ENCODE results near the gene DTX1. TPM values are rescaled to one million over a fixed set of nuclear protein-coding genes. Genes with fewer than 3 reads are reported as not detected.

DTX1 gene
- total RNA-seq, 1 donor from 2014 or later, result 69.9 TPM

DNA sequence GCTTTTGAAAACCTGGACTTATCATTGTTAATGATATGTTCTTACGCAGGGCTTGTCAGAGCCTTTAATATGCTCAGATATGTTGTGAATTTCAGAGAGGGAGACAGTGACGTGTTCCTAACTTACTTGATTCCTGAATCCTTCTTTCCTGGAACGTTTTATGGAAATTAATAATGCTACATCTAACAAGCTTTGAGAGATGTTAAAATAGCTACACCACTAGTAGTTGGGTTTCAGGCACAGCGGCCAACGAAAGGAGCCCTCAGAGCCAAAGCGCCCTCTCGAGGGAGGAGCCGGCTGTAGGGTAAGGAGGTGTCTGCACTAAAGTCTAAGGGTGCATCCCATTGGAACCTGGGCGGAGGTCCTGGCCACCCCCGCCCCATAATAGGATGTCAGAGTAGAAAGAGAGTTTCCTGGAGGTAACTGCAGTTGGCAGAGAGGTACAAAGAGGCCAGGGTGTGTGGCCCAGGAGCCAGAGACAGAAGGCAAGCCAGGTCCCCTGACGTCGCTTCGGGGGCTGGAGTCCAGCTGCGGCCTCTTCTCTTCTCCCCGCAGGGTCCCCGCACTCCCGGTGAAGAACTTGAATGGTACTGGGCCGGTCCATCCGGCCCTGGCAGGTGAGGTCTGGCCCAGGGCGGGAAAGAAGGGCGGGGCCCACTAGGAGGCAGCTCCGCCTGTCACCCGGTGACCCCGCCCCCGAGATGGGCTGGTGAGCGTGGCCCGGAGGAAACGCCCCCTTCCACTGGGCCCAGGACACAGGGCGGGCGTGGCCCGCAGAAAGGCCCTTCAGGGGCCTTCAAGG lies 36.3 kb downstream of the DTX1 start:
- DNase-seq (ENCODE audit: low spot score), result no peak

DNA sequence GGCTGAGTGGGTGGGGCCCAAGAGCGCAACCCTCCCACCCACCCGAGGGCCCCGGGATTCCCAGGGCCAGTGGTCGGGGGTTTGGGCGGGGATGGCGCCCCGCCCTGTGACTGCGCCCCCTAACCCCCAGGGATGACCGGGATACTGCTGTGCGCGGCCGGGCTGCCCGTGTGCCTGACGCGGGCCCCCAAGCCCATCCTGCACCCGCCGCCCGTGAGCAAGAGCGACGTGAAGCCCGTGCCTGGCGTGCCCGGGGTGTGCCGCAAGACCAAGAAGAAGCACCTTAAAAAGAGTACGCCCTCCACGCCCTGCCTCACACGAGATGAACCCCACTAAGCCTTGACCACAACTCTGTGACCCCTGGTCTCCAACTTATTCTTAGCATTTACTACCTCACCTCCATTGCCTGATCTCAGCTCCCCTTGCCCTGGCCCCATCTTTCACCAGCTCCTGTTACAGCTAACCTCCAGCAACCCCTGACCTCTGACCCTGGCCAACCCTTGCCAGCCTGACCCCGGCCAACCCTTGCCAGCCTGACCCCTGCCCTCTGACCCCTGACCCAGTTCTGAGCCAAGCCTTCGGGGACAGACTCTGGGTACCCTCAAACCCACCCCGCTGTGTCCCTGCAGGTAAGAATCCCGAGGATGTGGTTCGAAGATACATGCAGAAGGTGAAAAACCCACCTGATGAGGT lies 37.0 kb downstream of the DTX1 start:
- no peak for DNase-seq (ENCODE audit: low spot score)

DNA sequence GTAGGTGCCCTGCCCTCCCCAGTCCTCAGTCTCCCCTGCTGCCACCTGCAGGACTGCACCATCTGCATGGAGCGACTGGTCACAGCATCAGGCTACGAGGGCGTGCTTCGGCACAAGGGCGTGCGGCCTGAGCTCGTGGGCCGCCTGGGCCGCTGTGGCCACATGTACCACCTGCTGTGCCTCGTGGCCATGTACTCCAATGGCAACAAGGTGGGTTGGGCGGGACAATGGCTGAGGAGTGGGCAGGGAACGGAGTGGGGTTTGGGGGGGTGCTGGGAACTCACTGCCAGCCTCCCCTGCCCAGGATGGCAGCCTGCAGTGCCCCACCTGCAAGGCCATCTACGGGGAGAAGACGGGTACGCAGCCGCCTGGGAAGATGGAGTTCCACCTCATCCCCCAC lies 38.2 kb downstream of the DTX1 start:
- DNase-seq (ENCODE audit: low spot score), result no peak

DNA sequence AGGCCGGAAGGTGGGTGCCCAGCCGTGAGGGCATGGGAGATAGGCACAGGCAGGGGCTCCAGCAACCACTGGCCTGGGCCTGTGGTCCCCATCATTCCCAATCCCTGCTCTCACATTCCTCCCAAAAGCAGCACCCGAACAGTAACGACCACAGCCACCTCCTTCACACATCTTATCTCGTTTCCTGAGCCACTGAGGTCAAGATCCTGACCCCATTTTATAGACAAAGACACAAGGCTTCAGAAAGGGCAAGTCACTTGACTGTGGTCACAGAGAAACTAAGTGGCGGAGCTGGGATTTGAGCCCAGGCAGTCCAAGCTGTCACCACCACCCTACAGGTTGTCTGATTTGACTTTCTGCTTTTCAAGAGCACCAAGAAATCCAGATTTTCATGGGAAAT lies 38.9 kb downstream of the DTX1 start:
- no peak for DNase-seq (ENCODE audit: low spot score)

DNA sequence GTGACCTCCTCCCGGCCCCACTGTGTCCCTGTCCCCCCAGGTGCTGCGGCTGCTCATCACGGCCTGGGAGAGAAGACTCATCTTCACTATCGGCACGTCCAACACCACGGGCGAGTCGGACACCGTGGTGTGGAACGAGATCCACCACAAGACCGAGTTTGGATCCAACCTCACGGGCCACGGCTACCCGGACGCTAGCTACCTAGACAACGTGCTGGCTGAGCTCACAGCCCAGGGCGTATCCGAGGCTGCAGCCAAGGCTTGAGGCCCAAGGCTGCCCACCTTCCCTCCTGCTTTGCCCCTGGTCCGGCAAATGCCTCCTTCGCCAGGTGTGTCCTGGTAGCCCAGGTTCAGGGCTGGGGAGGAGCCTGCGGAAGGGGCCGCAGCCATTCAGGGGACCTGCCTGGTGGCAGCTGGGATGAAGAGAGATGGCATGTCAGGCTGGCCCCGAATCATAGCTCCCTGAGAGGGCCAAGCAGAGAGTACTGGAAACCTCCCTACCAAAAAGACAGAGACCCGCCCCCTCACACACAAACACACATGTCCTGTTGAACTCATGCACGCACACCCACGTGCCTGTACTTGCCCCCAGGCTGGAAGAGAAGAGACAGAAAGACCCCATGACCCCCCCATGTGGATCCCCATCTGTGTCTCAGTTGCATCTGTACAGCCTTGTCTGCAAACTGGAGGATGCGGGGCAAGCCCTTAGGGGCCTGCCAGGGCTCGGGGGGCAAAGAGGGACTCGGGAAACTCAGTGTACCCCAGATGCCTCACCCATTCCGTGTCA lies 40.3 kb downstream of the DTX1 start:
- no peak for DNase-seq (ENCODE audit: low spot score)

DNA sequence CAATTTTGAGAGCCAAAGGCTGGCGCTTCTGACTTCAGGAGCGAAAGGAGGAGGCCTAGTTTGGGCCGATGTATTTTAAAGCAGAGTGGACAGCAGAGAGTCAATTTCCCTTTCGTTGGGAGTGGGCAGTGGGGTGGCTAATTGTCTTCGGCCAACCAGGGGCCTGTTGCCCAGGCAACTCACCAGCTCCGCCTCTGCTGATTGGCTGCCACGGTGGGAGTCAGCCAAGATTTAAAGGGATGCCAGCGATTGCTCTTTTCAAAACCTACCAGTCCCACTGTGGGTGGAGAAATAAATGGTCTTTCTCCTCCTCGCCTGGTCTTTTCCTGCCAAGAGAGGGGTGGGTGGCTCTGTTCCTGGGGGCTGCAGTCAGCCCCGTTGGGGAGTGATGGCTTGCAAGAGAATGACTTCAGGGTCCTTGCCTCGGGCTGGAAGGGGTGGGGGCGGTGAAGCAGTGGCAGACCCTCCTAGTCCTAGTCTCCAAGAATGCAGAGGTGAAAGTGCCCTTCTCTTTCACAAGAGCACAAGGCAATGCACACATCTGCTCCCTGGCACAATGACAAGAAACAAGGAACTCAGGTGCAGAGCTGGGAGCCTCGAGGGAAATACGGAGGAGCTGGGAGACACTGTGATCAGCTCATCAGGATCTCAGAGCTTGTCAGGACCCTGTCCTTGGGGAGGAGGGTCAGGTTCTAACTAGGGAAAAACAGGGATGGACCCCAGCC lies 41.3 kb downstream of the DTX1 start:
- no peak for DNase-seq (ENCODE audit: low spot score)

DNA sequence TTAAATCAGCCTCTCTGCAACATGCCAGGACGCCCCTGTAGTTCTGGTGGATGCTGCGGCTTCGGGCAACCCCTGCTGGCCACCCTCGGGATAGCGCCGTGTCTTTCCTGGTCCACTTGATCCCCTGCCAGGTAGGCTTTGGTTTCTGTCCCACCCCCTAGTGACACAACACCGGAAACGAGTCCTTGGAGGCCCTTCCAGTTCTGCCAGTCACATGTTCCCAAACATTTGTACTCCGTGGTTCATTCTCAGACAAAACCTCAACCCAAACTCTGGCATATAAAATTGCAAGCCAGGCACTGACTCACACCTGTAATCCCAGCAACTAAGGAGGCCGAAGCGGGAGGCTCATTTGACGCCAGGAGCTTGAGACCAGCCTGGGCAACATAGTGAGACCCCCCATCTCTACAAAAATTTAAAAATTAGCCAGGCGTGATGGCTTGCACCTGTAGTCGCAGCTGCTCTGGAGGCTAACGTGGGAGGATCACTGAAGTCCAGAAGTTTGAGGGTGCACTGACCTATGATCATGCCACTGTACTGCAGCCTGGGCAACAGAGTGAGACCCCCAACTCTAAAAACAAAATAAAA lies 42.0 kb downstream of the DTX1 start:
- no peak for DNase-seq (ENCODE audit: low spot score)

DNA sequence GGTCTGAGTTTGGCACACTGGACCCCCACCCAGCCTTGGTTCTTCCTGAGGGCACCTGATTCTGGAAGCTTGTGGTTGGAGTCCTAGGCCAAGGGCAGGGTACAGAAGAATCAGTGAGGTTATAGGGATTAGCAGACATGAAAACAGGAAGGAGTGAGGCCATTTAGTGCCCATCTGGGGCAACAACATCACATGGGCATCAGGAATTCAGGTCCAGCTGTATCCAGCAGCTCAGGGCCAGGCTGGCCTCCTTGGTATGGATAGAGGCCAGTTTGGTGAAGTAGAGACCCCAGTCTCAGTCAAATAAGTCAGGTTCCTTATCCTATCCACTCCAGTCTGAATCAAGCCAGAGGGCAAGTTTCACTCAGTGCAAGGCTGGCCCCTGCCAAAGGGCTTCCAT lies 42.8 kb downstream of the DTX1 start:
- DNase-seq (ENCODE audit: low spot score), result no peak

DNA sequence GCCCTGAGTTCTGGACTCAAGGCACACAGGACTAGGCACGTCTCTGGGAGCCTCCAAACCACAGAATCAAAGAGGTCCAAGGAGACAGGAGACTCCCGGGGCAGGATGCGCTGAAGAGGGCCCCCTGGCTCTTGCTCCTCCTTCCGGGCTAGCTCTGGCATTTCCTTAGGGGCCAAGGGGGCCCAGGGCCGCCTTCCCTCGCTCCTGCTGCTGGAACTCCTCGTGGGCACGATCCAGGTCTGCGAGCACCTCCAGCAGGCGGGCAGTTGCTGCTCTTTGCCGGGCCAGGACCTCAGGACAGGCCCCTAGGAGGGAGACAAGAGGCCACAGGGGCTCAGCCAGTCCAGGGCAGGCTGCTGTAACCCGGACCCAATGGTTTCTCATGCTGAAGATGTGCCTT lies 43.2 kb downstream of the DTX1 start:
- no peak for DNase-seq (ENCODE audit: low spot score)

DNA sequence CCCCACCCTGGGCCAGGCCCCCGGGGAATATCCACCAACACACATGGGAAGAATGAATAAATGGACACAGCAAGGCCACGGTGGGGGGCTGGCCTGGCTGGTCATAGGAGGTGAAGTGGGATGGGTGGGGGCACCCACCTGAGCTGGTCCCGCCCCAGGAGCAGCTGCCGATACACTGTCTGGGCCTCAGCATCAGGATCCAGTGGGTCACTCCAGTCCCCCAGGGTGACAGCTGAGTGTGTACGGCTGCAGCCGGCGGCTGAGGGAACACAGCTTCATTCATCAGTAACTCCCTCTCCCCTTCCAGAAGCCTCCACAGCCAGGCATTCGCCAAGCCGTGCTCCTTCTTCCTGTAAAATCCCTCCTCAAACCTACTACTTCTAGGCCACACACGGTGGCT lies 45.2 kb downstream of the DTX1 start:
- DNase-seq (ENCODE audit: low spot score), result no peak

DNA sequence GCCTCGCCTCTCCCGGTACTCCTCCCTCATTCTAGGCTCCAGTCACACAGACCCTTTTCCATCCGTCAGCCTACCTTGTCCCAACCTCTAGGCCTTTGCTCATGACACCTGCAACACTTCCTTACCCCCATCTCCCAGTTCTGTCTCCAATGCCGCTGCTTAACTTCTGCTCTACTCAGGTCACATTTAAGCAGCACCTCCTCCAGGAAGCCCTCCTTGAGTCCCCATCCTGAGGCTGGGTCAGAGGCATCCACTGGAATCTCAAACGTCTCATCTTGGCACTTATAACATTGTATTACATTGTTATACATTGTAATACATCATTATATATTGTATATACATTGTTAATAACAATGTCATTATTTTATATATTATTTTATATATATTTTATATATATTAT lies 46.3 kb downstream of the DTX1 start:
- DNase-seq (ENCODE audit: low spot score), result no peak

DNA sequence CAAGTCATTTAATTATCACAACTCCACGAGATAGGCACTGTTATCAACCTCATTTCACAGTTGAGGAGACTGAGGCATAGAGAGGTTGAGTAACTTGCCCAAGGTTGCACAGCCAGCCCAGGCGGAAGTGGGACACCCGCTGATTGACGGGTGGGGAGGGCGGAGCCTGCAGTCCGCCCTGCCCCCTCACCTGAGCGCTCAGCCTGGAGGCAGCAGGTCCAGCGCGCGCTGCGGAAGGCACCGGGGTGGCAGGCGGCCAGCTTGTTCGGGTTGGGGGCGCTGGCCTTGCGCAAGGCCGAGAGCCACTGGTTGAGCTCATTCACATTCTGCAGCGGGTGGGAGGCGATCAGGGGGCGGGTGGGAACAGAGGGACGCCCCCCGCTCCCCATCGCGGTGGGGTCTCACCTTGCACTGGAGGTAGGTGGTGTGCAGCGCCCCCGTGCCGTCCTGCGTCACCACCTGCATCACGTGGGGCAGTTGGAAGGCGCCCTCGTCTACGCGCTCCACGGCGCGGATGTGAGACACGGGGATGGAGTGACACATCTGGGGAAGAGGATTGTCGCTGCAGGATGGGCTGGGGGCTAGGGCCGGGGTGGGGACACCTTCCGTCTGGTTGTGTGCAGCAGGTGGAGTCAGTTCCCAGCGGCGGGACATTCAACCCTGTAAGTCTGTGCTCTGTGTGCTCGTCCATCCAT lies 47.4 kb downstream of the DTX1 start:
- no peak for DNase-seq (ENCODE audit: low spot score)

DNA sequence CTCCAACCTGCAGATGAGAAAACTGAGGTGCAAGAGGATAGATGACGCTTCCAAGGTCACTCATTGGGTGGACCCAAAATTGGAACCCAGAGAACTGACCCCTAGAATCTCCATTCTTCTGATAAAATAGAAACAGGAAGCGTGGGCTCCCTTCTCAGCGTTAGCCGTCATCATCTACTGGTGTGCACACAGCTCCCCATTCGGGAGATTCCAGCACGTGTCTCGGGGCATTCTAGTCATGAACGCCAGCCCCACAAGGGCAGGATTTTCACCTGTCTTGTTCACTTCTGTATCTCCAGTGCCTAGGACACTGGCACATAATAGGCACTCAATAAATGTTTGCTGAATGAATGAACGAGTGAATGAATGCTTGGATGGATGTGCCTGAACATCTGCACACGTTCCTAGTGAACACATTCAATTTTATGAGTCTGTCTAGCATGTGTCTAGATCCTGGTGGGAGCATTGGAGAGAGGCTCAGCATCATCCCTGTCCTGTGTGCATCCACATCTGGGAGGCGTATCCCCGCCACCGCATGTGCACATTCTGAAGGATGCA lies 48.5 kb downstream of the DTX1 start:
- DNase-seq (ENCODE audit: low spot score), result no peak

DNA sequence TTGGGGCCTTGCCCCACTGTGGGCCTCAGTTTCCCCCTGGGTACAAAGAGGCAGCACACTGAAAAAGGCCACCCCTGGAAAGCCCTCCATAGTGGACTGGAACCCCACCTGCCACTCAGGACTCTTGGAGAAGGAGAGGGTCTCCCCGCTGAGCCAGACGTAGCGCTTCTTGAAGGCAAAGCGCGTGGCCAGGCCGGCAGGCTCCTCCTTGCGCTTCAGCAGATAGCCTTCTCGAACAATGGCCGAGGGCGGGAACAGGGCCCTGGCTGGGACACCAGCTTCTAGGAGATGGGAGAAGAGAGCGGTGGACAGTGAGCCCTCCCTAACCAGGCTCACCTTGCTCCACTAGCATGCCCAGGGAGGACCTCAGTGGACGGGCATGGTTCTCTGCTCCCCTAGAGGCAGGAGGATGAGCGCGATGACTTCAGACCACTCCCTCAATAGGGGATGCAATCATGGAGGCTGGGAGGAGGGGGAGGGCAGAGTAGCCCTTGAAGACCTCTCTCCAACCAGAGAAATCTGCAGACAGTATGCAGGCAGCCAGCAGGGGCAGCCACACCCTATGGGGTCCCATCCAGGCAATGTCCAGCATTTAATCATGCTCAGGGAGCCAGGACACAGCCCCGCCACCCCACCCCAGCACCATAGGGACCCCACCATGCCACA lies 49.2 kb downstream of the DTX1 start:
- no peak for DNase-seq (ENCODE audit: low spot score)

DNA sequence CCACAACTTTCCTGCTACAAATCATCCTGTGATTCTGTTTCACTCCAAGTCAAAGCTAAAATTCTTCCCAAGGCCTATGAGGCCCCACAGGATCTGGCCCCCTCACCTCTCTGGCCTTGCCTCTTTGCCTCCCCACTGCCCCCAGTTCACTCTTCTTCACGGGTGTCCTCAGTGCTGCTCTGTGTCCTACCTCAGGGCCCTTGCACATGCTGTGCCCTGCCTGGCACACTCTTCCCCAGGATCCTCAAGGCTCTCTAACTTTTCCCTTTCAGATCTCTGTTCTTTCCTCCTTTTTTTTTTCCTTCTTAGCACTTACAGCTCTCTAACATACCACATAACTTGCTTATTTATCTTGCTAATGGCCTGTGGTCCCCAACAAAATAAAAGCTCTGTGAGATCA lies 49.8 kb downstream of the DTX1 start:
- DNase-seq (ENCODE audit: low spot score), result no peak

DNA sequence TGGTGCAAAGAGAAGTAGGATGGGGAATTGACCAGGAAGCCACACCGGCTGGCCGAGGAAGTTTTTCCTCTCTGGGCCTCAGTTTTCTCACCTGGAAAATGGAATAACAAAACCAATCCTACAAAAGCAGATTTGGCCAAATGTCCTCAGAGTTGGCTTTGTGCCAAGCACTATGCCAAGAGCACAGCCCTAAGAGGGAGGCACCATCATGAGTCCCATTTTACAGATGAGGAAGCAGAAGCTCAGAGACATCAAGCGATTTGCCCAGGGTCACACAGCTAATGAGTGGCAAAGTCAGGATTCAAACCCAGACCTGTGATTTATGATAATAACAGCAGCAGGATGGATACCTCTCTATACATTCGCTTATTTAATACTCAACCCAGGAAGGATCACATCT lies 51.8 kb downstream of the DTX1 start:
- no peak for DNase-seq (ENCODE audit: low spot score)

DNA sequence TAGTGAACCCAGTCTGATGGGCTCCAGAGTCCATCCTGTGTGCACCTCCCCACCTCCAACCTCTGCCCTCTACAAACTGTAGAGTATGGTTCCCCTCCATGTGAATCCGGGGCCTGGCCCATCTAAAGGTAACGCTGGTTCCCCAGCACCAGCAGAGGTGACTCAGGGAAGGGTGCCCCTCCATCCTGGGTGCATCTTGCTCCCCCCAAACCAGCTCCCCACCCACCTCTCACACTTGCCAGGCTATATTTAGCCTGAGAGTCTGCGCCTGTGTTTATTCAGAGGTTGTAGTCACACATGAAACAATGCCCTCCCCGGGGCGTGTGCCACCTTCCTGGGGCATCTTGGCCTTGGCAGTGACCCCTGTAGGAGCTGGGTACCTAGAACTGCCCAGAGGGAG lies 52.8 kb downstream of the DTX1 start:
- no peak for DNase-seq (ENCODE audit: low spot score)

DNA sequence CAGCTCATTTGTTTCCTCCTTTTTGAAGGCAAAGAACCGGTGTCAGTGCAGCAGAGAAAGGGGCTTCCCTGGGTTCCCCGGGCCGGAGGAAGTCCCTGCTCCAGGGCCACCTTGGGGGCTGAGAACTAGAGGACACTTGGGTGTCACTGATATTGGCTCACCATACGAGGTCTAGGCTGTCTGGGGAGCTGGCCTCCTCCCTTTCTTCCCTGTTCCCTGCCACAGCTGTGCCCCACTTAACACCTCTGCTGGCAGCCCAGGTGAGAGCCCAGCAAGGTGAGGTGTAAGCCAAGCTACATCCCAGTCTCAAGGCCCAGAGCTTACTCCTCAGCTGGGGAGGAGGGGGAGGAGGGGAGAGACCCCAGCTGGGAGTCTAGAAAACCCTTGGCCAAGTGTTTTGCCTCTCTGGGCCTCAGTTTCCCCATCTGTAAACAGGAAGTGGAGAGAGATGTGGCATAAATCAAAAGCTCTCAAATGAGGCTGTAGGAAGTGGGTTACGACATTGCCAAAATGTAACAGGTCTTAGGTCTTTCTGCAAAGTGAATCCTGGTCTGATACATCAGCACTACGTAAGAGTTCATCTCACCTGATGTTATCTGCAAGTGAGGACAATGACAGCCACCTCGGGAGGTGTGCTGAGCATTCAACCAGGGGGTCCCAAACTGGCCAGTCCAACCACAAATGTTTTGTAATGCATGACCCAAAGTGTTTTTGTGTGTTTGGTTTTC lies 53.5 kb downstream of the DTX1 start:
- DNase-seq (ENCODE audit: low spot score), result no peak

DNA sequence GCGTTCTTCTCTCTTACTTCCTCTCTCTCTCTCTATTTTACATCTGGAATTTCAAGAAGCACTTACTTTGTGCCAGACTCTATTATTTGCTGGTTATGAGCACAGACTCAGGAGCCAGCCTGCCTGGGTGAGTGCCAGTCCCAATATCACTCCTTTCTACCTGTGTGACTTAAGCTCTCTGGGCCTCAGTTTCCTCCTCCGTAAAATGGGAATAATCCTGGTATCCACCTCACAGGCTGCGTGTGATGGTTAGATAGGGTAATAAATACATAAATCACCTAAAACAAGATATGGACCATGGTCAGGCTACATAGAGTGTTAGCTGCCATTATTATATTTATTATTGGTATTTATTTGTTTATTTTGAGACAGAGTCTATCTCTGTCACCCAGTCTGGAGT lies 54.7 kb downstream of the DTX1 start:
- no peak for DNase-seq (ENCODE audit: low spot score)
